NK-92 (cell line): ENCODE data around the gene ZNF618.

Experiments used
- DNase-seq: peaks from one replicate; lab custom pipeline; 2025; ENCODE audit not compliant: unreplicated experiment; lab: John Stamatoyannopoulos, UW

The ZNF618 gene

DNA sequence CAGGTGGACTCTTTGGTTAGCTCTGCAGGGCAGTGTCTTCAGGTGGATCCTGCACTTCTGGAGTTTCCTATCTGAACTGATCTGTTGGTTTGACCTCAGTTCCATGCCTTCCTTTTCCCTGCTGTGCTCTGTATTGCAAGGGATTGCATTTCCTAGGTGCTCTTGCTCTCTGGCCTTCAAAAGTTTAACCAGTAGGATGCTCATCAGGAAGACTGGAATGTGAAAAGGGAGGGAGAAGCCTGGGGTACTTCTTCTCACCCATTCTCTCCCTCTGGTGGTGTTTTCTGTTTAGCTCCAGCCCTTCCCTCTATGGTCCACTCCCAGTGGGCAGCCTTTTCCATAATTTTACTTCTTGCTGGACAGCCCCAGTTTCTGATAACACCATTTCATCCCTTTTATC, 78.5 kb downstream of the ZNF618 start:
- no peak for DNase-seq

- DNase-seq, result no peak
These were observed 79.1 kb downstream of the ZNF618 start for GRCh38 chr9:113955076-113955752.

- no peak for DNase-seq
These were observed 80.8 kb downstream of the ZNF618 start for GRCh38 chr9:113956901-113957300.

- DNase-seq, result no peak
These were observed 81.2 kb downstream of the ZNF618 start for GRCh38 chr9:113957351-113957750.

DNA sequence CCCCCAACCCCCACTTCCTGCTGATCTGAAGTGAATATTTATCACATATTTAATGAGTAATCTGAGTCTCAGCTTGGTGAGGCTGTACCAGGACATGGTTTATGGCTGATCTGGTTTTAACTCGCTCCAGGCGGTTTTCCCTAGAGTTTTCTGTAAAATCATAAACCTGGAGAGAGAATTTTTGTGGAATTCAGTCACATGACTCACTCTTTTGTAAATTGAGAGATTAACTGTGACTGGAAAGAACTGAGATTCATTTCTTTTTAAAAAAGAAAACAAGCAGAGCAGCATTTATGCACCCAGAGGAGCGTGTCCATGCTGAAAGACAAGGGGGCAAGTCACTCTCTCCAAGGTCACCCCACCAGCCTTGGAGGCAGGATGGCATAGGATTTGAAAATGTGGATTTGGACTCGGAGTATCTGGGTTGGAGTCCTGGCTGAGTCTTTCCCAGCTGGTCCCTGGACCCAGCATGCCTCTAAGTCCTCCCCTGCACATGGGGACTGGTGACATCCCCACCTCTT, 81.8 kb downstream of the ZNF618 start:
- DNase-seq, result no peak

DNA sequence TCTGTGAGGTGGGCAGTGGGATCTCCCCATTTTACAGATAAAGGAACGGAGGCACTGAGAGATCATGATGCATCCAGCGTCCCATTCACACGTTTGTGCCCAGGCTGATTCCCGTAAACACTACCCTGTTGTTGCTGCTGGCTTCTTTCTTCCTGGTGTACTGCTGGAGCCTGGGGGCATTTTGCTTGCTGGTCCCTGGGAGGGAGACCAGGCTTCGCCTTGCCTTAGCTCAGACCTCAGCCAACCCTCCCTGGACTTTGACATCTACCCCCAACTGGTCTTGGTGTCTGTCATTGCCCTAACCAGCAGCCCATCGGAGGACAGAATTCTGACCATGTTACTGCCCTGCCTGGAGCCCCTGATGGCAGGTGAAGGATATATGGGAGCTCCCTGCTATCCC, 82.4 kb downstream of the ZNF618 start:
- no peak for DNase-seq

DNA sequence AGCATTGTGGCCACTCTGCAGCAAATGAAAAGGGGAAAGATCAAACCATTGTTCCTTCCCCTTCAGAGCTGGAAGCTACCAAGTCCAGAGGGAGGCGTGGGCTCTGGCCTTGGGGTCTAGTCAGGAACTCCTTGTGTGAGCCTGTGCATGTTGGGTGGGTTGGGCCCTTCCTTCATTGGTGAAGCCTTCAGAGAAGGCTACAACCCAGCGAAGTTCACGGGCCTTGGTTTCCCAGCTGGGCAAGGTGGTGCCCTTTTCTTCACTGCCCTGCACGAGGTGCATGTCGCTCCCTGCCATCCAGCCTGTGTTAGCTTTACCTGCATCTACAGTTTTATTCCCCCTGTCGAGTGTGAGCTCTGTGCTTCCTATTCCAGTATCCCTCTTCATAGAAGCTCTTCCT, 84.7 kb downstream of the ZNF618 start:
- DNase-seq, result no peak

DNA sequence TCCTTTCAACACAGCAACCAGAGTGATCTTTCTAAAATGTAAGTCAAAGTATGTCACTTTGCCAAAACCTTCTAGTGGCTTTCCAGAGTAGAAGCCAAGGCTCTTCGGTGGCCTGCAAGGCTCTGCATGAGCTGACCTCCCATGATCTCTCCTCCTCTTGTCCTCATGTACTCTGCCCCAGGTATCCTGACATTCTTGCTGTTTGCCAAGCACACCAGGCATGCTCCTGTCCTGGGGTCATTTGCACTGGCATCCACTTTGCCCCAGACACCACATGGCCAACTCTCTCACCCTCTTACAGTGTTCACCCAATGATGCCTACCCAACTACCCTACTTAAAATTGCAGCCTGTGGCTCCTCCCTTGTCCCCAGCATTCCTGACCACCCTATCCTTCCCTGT, 86.3 kb downstream of the ZNF618 start:
- no peak for DNase-seq

DNA sequence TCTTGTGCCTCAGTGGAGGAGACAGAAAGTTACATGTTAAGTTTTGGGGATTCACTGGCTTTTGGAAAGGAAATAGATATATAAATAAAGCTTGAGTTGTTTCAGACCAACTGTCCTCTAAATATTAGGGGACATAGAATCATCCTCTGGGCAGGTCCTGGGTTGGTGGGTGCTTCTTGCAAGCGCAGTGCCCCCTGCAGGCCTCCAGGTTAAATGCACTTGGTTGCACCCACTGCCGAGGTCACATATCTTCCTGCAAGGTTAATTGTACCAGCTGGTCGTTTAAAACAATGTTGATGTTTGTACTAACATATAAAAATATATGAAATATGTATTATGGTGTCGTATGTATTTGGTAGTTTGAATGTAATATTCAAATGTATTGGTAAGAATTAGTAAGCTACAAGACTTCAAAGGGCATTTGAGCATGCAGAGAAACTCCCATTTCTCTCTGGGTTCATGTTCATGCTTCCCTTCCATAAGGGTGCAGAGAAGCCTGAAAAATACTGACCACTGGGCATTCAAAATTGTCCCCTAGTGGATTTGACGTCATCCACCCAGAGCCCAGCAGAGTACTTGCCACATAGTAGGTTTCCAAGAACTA, 87.0 kb downstream of the ZNF618 start:
- DNase-seq, result no peak

DNA sequence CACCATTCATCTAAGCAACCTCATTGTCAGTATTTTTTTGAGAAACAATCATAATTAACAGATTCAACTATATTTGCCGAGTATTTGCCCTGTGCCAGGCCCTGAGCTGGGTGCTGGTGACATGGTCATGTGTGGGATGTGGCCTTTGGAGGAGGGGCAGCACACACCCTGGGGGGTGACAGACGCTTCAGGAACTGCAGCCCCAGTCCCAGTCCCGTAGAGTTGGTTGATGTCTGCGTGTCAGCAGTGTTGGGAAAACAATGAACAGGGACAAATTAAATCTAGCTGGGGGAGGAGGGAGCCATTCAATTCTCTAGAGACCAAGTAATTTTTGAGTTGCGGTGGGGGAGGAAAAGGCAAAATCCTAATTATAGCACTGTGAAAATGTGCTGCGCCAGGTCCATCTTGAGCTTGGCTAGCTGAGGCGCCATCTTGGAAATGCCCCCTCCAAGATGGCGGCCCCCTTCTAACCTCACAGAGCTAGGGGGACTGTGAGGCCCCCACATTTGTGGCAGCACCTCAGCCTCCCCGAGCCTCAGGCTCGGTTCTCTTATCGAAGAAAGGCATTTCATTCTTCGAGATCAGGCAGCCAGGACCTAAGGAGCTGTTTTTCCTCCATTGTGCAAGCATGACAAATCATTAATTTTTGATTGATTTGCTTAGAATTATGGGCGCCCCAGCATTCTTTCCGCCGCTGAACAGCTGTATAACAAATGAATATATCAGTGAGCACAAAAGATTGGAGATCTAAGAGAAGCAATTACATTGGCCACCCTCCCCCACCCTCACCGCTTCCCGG, 87.8 kb downstream of the ZNF618 start:
- no peak for DNase-seq

DNA sequence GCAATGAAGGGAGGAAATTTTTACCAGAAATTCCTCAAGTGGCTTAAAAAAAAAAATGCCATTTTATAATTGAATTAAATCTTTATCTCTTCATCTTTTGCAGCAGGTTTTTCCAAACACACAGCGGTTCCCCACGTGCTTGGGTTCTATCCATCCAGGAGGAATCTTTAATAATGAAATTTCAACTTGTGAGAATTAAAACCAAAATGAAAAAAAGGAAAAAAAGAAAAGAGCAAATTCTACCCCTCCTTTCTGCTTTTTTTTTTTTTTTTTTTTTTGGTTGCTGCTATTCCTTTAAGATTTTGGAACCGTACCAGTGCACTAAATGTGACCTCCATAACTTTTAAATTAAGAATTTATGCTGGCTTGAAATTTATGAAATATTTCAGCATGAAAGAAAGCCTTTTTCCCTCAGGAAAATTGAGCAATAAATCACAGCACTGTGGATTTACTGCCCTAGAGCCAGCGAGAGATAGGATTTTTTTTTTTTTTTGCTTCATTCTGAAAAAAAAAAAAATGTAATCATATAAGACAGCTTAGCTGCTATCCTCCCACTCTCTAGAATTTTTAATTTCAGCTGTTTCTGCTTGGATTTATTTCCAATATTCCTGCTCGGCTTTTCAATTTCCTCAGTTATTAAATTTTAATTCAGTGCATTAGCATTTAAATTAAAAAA, 88.5 kb downstream of the ZNF618 start:
- DNase-seq, result no peak

DNA sequence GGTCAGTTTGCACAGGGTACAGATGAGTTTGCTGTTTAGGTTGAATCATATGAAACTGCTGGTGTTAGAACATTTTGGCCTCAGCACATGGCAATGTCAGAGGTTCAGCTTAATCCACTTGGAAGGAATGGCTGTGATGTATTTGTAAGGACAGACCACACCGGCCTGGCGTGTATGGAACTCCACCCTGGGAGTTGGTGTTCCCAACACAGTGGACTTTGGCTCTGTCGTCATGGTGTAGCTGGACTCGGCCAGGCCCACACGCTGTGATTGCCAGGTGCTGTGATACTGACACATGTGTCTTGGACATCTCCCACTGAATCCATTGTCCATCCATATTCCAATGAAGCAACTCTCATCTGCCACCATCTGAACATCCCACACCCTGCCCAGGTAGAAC, 90.3 kb downstream of the ZNF618 start:
- no peak for DNase-seq

DNA sequence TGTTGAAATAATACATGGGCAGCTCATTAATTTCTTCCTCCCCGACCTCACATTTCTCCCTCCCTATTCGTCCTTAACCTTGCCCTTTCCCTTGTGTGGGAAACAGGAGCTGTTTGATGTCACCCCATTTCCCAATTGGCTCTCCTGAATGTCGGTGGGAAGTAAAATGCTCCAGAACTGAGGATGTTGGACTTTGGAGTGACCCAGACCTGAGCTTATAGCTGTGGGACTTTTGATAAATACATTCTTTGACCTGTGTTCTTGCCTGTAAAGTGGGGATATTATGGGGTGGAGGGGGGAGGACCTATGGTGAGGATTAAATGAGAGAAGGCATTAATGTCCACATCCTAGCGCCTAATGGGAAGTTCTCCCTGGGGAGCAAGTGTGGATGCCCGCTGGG, 91.3 kb downstream of the ZNF618 start:
- DNase-seq, result no peak

- no peak for DNase-seq
These were observed 93.2 kb downstream of the ZNF618 start for GRCh38 chr9:113969343-113969742.

- DNase-seq, result no peak
These were observed 97.1 kb downstream of the ZNF618 start for GRCh38 chr9:113973226-113973625.

- DNase-seq, result no peak
These were observed 97.9 kb downstream of the ZNF618 start for GRCh38 chr9:113973963-113974413.

DNA sequence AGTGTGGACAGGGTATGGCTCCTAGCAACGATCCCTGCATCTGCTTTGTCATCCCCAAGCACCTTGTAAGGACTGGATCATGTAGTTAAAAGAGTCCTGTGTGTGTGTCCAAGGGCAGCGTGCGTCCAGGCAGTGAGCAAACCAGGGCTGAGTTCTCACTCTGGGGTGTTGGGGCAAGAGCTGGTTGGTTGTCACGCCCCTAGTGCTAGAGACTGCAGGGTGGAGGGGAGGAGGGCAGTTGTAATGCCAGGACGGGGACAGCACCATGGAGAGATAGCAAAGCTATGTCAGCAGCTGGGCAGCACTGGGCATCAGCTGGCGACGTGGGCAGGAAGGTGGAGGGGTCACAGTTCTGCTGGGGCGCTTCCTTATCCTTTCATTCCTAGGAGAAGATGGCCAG, 100.8 kb downstream of the ZNF618 start:
- DNase-seq, result no peak

DNA sequence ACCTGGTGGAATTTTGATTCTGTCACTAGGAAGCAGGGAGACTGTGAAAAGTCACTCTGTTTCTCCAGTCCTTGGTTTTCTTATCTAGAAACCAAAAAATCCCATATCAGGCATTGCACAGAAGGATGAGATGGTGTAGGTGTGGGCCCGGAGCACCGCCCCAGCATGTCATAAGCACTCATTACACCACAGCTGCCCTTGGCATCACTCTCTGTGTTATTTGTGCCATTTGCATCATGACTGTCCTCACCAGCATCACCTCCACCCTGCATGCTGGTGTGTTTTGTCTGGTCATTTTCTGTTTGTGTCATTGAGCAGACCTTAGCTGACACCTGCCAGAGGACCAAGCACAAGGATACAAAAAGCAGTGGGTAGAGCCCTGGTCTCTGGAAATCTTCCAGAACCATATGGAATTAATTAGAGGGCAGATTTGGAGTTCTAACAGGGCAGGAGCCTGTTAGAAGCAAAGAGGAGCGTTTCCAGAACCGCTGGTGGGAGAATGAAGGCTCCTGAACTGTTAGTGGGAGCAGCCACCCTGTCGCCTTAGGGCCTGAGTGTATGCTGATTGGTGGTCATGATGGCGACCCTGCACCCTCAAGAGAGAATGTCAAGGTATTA, 102.7 kb downstream of the ZNF618 start:
- DNase-seq, result no peak

DNA sequence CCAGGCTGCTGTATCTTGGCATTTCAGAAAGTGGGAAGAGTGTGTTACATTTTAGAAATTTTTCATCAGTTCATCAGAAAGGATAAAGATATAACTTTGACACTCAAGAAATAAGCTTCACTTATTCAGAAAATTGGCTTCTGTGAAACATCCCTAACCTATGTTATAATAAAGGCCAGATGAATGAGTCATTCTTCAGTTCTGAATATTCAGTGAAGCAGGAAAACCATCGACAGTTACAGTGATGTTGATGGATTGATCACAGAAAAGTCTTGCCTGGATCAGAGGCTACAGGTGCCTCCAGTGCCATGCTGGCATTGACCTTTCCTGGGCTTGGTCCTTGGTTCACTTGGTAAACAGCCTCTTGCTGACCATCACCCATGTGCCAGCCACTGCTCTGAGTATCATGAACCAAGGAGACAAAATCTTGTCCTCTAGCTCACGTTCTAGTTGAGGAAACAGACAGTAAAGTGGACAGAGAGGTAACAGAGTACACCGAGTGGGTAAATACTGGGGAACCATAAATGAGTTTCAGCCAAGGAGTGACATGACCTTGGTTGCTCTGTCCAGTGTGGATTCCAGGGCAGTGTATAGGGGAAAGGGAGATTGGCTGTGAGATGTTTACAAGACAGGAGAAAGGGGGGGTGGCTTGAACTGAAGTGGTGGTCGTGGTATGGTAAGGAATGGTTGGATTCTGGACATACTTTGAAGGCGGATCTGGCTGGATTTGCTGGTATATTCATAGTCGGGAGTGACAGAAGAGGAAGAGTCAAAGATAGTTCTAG, 103.4 kb downstream of the ZNF618 start:
- DNase-seq, result no peak
